WTC11 (cell line): ENCODE measurements around the gene CATSPERE.

Experiments used
- ATF3 ChIP-seq: sonication (generic); formaldehyde crosslinking; conservative IDR thresholded peaks from 2 replicates; pipeline ENCODE4 v1.8.1; 2022; ENCODE audit warnings: mild to moderate bottlenecking, missing genetic modification reagents
- CTCF ChIP-seq: fragments of 200-600 bp; IDR thresholded peaks from 2 replicates; pipeline ENCODE4 v1.8.0; 2022; ENCODE audit warnings: antibody characterized with exemption
- USF1 ChIP-seq: sonication (generic); formaldehyde crosslinking; IDR thresholded peaks from 2 replicates; pipeline ENCODE4 v1.8.0; 2022; ENCODE audit warnings: mild to moderate bottlenecking, missing genetic modification reagents

- TF ChIP-seq ATF3 (CRISPR knock-in tag) (no peak), CTCF (no peak), USF1 (no peak)
Observed at GRCh38 chr1:244660595-244660994, 199.5 kb downstream of the CATSPERE start.
